Measurements from ENCODE around the gene ESD. TPM values are rescaled to one million over a fixed set of nuclear protein-coding genes. Genes with fewer than 3 reads are reported as not detected.
A peak's percentile ranks its signal among the peaks of the same experiment; 100 is the strongest.

ESD gene
- total and polyA plus RNA-seq, 2 of the 13 experiments (the other 11 are each of a cell fraction or from before 2014, with no cell fraction given): 118 to 147 TPM

DNA sequence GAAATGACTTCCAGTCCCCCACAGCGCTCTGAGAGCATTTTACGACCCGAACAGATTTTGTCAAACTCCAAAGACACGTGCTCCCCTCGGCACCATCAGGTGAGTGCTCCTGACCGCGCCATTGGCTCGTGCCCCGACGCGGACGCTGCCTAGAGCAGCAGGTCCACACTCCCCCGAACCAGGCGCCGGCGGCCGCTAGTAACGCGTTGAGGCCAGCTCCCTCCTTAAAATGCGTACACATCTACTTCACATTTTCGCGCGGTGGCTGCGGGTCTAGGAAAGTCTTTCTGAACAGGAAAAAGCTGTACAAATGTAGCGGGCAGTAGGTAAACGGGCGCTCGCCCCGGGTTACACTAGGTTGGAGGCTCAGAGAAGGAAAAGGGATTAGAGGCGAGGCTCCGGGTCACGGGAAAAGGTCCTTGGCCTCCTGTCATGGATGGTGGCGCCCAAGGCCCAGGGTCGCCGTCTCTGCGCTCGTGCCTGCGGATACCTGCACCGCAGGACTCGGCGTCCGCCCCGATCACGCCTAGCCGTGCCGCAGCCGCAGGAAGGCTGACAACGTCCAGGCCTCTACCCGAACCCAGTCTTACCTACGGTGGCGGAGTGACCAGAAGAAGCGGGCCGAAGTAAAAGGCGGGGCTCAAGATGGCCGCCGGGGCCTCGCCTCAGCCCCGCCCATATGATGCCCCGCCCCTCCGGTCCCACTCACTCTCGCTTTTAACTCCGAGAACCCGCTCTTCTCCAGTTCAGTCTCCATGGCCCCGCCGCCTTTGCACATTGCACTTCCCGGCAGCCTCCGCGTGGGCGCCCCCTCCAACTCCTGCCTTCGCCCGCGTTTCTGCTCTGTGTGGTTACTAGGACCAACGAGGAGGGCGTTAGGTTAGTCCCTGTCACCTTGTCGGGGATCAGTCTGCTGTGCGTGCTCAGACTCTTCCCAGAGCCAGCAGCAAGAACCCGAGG lies at the start of gene ESD (continued):
- TF ChIP-seq CBFB (CRISPR knock-in tag; IDR thresholded peaks at IDR 0.05) (0 out of 2 replicates have a peak, but pooled peaks have one; percentile 13), PRMT3 (CRISPR knock-in tag; IDR thresholded peaks at IDR 0.05; ENCODE audit: borderline replicate concordance, low read depth) (0 out of 2 replicates have a peak, but pooled peaks have one; percentile 49), ZNF589 (CRISPR knock-in tag; conservative IDR thresholded peaks at IDR 0.05) (peak; percentile 64; the same call in 1 of the 2 replicates), ZSCAN29 (CRISPR knock-in tag; conservative IDR thresholded peaks at IDR 0.05) (no peak), ZNF3 (CRISPR knock-in tag; IDR thresholded peaks at IDR 0.05) (no peak), ZSCAN21 (CRISPR knock-in tag; IDR thresholded peaks at IDR 0.05; ENCODE audit: borderline replicate concordance) (peak; percentile 82), SIX1 (CRISPR knock-in tag; IDR thresholded peaks at IDR 0.05; ENCODE audit: borderline replicate concordance) (0 out of 2 replicates have a peak, but pooled peaks have one; percentile 35), ZNF644 (CRISPR knock-in tag; IDR thresholded peaks at IDR 0.05; ENCODE audit: low read depth) (no peak), SP5 (CRISPR knock-in tag; IDR thresholded peaks at IDR 0.05; ENCODE audit: borderline replicate concordance, low read depth) (peak; percentile 68; the same call in 1 of the 2 replicates), ZFP62 (CRISPR knock-in tag; IDR thresholded peaks at IDR 0.05) (no peak), ZFP36L2 (CRISPR knock-in tag; IDR thresholded peaks at IDR 0.05) (no peak), MEIS1 (CRISPR knock-in tag; IDR thresholded peaks at IDR 0.05; ENCODE audit: borderline replicate concordance) (no peak), ZSCAN20 (CRISPR knock-in tag; IDR thresholded peaks at IDR 0.05; ENCODE audit: borderline replicate concordance) (no peak), FOXO1 (CRISPR knock-in tag; IDR thresholded peaks at IDR 0.05) (no peak)
- TF ChIP-seq, protein P1, sequence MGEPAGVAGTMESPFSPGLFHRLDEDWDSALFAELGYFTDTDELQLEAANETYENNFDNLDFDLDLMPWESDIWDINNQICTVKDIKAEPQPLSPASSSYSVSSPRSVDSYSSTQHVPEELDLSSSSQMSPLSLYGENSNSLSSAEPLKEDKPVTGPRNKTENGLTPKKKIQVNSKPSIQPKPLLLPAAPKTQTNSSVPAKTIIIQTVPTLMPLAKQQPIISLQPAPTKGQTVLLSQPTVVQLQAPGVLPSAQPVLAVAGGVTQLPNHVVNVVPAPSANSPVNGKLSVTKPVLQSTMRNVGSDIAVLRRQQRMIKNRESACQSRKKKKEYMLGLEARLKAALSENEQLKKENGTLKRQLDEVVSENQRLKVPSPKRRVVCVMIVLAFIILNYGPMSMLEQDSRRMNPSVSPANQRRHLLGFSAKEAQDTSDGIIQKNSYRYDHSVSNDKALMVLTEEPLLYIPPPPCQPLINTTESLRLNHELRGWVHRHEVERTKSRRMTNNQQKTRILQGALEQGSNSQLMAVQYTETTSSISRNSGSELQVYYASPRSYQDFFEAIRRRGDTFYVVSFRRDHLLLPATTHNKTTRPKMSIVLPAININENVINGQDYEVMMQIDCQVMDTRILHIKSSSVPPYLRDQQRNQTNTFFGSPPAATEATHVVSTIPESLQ (CRISPR knock-in tag; conservative IDR thresholded peaks at IDR 0.05): 0 out of 2 replicates have a peak, but pooled peaks have one; percentile 47
- TF ChIP-seq, protein P2, sequence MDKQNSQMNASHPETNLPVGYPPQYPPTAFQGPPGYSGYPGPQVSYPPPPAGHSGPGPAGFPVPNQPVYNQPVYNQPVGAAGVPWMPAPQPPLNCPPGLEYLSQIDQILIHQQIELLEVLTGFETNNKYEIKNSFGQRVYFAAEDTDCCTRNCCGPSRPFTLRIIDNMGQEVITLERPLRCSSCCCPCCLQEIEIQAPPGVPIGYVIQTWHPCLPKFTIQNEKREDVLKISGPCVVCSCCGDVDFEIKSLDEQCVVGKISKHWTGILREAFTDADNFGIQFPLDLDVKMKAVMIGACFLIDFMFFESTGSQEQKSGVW (CRISPR knock-in tag; IDR thresholded peaks at IDR 0.05; ENCODE audit: borderline replicate concordance): no peak
- TF ChIP-seq, protein P3, sequence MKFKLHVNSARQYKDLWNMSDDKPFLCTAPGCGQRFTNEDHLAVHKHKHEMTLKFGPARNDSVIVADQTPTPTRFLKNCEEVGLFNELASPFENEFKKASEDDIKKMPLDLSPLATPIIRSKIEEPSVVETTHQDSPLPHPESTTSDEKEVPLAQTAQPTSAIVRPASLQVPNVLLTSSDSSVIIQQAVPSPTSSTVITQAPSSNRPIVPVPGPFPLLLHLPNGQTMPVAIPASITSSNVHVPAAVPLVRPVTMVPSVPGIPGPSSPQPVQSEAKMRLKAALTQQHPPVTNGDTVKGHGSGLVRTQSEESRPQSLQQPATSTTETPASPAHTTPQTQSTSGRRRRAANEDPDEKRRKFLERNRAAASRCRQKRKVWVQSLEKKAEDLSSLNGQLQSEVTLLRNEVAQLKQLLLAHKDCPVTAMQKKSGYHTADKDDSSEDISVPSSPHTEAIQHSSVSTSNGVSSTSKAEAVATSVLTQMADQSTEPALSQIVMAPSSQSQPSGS (CRISPR knock-in tag; IDR thresholded peaks at IDR 0.05): peak; percentile 52; the same call in 1 of the 2 replicates
- TF ChIP-seq, protein P4, sequence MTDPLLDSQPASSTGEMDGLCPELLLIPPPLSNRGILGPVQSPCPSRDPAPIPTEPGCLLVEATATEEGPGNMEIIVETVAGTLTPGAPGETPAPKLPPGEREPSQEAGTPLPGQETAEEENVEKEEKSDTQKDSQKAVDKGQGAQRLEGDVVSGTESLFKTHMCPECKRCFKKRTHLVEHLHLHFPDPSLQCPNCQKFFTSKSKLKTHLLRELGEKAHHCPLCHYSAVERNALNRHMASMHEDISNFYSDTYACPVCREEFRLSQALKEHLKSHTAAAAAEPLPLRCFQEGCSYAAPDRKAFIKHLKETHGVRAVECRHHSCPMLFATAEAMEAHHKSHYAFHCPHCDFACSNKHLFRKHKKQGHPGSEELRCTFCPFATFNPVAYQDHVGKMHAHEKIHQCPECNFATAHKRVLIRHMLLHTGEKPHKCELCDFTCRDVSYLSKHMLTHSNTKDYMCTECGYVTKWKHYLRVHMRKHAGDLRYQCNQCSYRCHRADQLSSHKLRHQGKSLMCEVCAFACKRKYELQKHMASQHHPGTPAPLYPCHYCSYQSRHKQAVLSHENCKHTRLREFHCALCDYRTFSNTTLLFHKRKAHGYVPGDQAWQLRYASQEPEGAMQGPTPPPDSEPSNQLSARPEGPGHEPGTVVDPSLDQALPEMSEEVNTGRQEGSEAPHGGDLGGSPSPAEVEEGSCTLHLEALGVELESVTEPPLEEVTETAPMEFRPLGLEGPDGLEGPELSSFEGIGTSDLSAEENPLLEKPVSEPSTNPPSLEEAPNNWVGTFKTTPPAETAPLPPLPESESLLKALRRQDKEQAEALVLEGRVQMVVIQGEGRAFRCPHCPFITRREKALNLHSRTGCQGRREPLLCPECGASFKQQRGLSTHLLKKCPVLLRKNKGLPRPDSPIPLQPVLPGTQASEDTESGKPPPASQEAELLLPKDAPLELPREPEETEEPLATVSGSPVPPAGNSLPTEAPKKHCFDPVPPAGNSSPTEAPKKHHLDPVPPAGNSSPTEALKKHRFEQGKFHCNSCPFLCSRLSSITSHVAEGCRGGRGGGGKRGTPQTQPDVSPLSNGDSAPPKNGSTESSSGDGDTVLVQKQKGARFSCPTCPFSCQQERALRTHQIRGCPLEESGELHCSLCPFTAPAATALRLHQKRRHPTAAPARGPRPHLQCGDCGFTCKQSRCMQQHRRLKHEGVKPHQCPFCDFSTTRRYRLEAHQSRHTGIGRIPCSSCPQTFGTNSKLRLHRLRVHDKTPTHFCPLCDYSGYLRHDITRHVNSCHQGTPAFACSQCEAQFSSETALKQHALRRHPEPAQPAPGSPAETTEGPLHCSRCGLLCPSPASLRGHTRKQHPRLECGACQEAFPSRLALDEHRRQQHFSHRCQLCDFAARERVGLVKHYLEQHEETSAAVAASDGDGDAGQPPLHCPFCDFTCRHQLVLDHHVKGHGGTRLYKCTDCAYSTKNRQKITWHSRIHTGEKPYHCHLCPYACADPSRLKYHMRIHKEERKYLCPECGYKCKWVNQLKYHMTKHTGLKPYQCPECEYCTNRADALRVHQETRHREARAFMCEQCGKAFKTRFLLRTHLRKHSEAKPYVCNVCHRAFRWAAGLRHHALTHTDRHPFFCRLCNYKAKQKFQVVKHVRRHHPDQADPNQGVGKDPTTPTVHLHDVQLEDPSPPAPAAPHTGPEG (CRISPR knock-in tag; IDR thresholded peaks at IDR 0.05): peak; percentile 78
